WTC11 (cell line): ENCODE measurements around the gene CDX1. TPM values are rescaled to one million over a fixed set of nuclear protein-coding genes. Genes with fewer than 3 reads are reported as not detected.

Experiments used
- ATAC-seq: fragments of 200-7000 bp; cut with Tn5 transposase; 2 replicates; pipeline ENCODE4 v1.10.0; 2021; ENCODE audit warnings: mild to moderate bottlenecking, moderate library complexity
- CTCF ChIA-PET: fragments of 300-600 bp; sonication (Branson Sonifier 250); formaldehyde crosslinking; loops from one replicate; lab custom pipeline; 2021; ENCODE audit warnings: antibody characterized with exemption; lab: Charles Lee
- POLR2A ChIA-PET: fragments of 350-600 bp; sonication (Branson Sonifier 250); formaldehyde crosslinking; loops from one replicate; lab custom pipeline; 2021; ENCODE audit warnings: antibody characterized with exemption; lab: Charles Lee
- DNase-seq: peaks from one replicate; pipeline ENCODE4 v3.0.0; 2021; ENCODE audit warnings: low spot score
- H3K27ac Mint-ChIP-seq: 2 replicates; pipeline ENCODE4 v1.8.0; 2021; ENCODE audit warnings: mixed read lengths
- H3K27me3 Mint-ChIP-seq: 2 replicates; pipeline ENCODE4 v1.8.0; 2021; ENCODE audit warnings: low read depth, mild to moderate bottlenecking, moderate library complexity, mixed read lengths
- H3K36me3 Mint-ChIP-seq: 2 replicates; pipeline ENCODE4 v1.8.0; 2021; ENCODE audit warnings: mixed read lengths
- H3K4me1 Mint-ChIP-seq: 2 replicates; pipeline ENCODE4 v1.8.0; 2022; ENCODE audit warnings: mixed read lengths
- H3K4me3 Mint-ChIP-seq: 2 replicates; pipeline ENCODE4 v1.8.0; 2021; ENCODE audit warnings: mild to moderate bottlenecking, moderate library complexity, mixed read lengths
- H3K9me3 Mint-ChIP-seq: 2 replicates; pipeline ENCODE4 v1.8.0; 2021; ENCODE audit warnings: mixed read lengths
- ATF2 ChIP-seq: sonication (generic); formaldehyde crosslinking; IDR thresholded peaks from 2 replicates; pipeline ENCODE4 v1.8.1; 2022; ENCODE audit warnings: low read depth, missing genetic modification reagents, borderline replicate concordance
- ATF6 ChIP-seq: sonication (generic); formaldehyde crosslinking; IDR thresholded peaks from 2 replicates; pipeline ENCODE4 v1.8.1; 2023; ENCODE audit warnings: mild to moderate bottlenecking, missing genetic modification reagents
- FOXP1 ChIP-seq: sonication (generic); formaldehyde crosslinking; IDR thresholded peaks from 2 replicates; pipeline ENCODE4 v1.8.0; 2022; ENCODE audit warnings: missing genetic modification reagents, mild to moderate bottlenecking, moderate library complexity, borderline replicate concordance
- FOXP4 ChIP-seq: sonication (generic); formaldehyde crosslinking; IDR thresholded peaks from 2 replicates; pipeline ENCODE4 v1.8.0; 2022; ENCODE audit warnings: mild to moderate bottlenecking, missing genetic modification reagents
- GTF2I ChIP-seq: fragments of 250-450 bp; sonication (Bioruptor Pico); conservative IDR thresholded peaks from 2 replicates; pipeline ENCODE4 v1.4.0; 2021; ENCODE audit warnings: mild to moderate bottlenecking
- IRF1 ChIP-seq: sonication (generic); formaldehyde crosslinking; IDR thresholded peaks from 2 replicates; pipeline ENCODE4 v1.8.0; 2023; ENCODE audit warnings: missing genetic modification reagents
- JAZF1 ChIP-seq: fragments of 250-450 bp; sonication (Bioruptor Pico); IDR thresholded peaks from 2 replicates; pipeline ENCODE4 v1.9.0; 2021; ENCODE audit warnings: moderate library complexity, mild to moderate bottlenecking, inconsistent platforms
- JUN ChIP-seq: sonication (generic); formaldehyde crosslinking; IDR thresholded peaks from 2 replicates; pipeline ENCODE4 v1.8.0; 2023; ENCODE audit warnings: mild to moderate bottlenecking, missing genetic modification reagents
- MLX ChIP-seq: sonication (generic); formaldehyde crosslinking; IDR thresholded peaks from 2 replicates; pipeline ENCODE4 v1.8.1; 2023; ENCODE audit warnings: mild to moderate bottlenecking, missing genetic modification reagents, moderate library complexity
- NR2C2 ChIP-seq: sonication (generic); formaldehyde crosslinking; IDR thresholded peaks from 2 replicates; pipeline ENCODE4 v1.8.0; 2022; ENCODE audit warnings: mild to moderate bottlenecking, missing genetic modification reagents
- NR3C1 ChIP-seq: sonication (generic); formaldehyde crosslinking; conservative IDR thresholded peaks from 2 replicates; pipeline ENCODE4 v1.8.1; 2023; ENCODE audit warnings: low read depth, mild to moderate bottlenecking, missing genetic modification reagents
- OVOL2 ChIP-seq: fragments of 250-450 bp; sonication (Bioruptor Pico); IDR thresholded peaks from 2 replicates; pipeline ENCODE4 v1.9.0; 2021; ENCODE audit warnings: mild to moderate bottlenecking, borderline replicate concordance
- PRRX2 ChIP-seq: fragments of 250-450 bp; sonication (Bioruptor Pico); IDR thresholded peaks from 2 replicates; pipeline ENCODE4 v1.8.0; 2021; ENCODE audit warnings: mild to moderate bottlenecking
- RELA ChIP-seq: sonication (generic); formaldehyde crosslinking; IDR thresholded peaks from 2 replicates; pipeline ENCODE4 v1.8.1; 2022; ENCODE audit warnings: missing genetic modification reagents, mild to moderate bottlenecking, borderline replicate concordance
- RORB ChIP-seq: fragments of 250-450 bp; sonication (Bioruptor Pico); IDR thresholded peaks from 2 replicates; pipeline ENCODE4 v1.9.0; 2021; ENCODE audit warnings: mild to moderate bottlenecking
- ZBTB21 ChIP-seq: sonication (generic); formaldehyde crosslinking; IDR thresholded peaks from 2 replicates; pipeline ENCODE4 v1.8.1; 2023; ENCODE audit warnings: mild to moderate bottlenecking, missing genetic modification reagents, borderline replicate concordance
- ZNF317 ChIP-seq: sonication (generic); formaldehyde crosslinking; IDR thresholded peaks from 2 replicates; pipeline ENCODE4 v1.8.1; 2023; ENCODE audit warnings: low read depth, mild to moderate bottlenecking, moderate library complexity, missing genetic modification reagents, borderline replicate concordance
- ZNF423 ChIP-seq: fragments of 250-450 bp; sonication (Bioruptor Pico); IDR thresholded peaks from 2 replicates; pipeline ENCODE4 v2.1.2; 2022; ENCODE audit warnings: mild to moderate bottlenecking, moderate library complexity
- total RNA-seq: library from RNA; stranded (reverse); gene quantifications from 3 replicates; pipeline ENCODE4 v1.2.3, GENCODE V29; 2021
- TF ChIP-seq, protein P1 (sequence below): sonication (generic); formaldehyde crosslinking; IDR thresholded peaks from 2 replicates; pipeline ENCODE4 v1.8.1; 2022; ENCODE audit warnings: mild to moderate bottlenecking, moderate library complexity, missing genetic modification reagents
- TF ChIP-seq, protein P2 (sequence below): sonication (generic); formaldehyde crosslinking; IDR thresholded peaks from 2 replicates; pipeline ENCODE4 v1.8.1; 2023; ENCODE audit warnings: mild to moderate bottlenecking, missing genetic modification reagents, borderline replicate concordance

CDX1 gene
- total RNA-seq, 1 experiment from 2014 or later = 0.13 TPM

- Mint-ChIP-seq H3K36me3 (no peaks in the 10 kb centered on the region), H3K27ac (no peak overlapping the region), H3K27me3 (peaks cover 36% of the 10 kb centered on the region)
- no peak for ATAC-seq
- no peak for TF ChIP-seq JUN (CRISPR knock-in tag)
- no peak for TF ChIP-seq ATF2 (CRISPR knock-in tag)
- TF ChIP-seq, protein P1, sequence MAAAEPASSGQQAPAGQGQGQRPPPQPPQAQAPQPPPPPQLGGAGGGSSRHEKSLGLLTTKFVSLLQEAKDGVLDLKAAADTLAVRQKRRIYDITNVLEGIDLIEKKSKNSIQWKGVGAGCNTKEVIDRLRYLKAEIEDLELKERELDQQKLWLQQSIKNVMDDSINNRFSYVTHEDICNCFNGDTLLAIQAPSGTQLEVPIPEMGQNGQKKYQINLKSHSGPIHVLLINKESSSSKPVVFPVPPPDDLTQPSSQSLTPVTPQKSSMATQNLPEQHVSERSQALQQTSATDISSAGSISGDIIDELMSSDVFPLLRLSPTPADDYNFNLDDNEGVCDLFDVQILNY (CRISPR knock-in tag) = no peak
- no peak for TF ChIP-seq MLX (CRISPR knock-in tag)
- TF ChIP-seq, protein P2, sequence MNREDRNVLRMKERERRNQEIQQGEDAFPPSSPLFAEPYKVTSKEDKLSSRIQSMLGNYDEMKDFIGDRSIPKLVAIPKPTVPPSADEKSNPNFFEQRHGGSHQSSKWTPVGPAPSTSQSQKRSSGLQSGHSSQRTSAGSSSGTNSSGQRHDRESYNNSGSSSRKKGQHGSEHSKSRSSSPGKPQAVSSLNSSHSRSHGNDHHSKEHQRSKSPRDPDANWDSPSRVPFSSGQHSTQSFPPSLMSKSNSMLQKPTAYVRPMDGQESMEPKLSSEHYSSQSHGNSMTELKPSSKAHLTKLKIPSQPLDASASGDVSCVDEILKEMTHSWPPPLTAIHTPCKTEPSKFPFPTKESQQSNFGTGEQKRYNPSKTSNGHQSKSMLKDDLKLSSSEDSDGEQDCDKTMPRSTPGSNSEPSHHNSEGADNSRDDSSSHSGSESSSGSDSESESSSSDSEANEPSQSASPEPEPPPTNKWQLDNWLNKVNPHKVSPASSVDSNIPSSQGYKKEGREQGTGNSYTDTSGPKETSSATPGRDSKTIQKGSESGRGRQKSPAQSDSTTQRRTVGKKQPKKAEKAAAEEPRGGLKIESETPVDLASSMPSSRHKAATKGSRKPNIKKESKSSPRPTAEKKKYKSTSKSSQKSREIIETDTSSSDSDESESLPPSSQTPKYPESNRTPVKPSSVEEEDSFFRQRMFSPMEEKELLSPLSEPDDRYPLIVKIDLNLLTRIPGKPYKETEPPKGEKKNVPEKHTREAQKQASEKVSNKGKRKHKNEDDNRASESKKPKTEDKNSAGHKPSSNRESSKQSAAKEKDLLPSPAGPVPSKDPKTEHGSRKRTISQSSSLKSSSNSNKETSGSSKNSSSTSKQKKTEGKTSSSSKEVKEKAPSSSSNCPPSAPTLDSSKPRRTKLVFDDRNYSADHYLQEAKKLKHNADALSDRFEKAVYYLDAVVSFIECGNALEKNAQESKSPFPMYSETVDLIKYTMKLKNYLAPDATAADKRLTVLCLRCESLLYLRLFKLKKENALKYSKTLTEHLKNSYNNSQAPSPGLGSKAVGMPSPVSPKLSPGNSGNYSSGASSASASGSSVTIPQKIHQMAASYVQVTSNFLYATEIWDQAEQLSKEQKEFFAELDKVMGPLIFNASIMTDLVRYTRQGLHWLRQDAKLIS = no peak
- TF ChIP-seq ZBTB21 (CRISPR knock-in tag) = no peak
- TF ChIP-seq GTF2I = no peak
- no peak for TF ChIP-seq IRF1 (CRISPR knock-in tag)
- no peak for TF ChIP-seq JAZF1
- no peak for TF ChIP-seq NR3C1 (CRISPR knock-in tag)
- no peak for TF ChIP-seq ATF6 (CRISPR knock-in tag)
- no peak for TF ChIP-seq FOXP4 (CRISPR knock-in tag)
- TF ChIP-seq RORB (CRISPR knock-in tag) = no peak
- no peak for TF ChIP-seq RELA (CRISPR knock-in tag)
- TF ChIP-seq ZNF317 (CRISPR knock-in tag) = no peak
- TF ChIP-seq FOXP1 = no peak
- no peak for TF ChIP-seq OVOL2 (CRISPR knock-in tag)
- TF ChIP-seq PRRX2 (CRISPR knock-in tag) = no peak
- TF ChIP-seq ZNF423 (CRISPR knock-in tag) = no peak
- TF ChIP-seq NR2C2 = no peak
- TF ChIP-seq, all 79 proteins: peak for 0
- POLR2A ChIA-PET = no interaction called here
- CTCF ChIA-PET = interaction anchor here (0.6 to 0.7 kb wide), 2 partner anchors 11 to 86 kb away, joined by 3 to 9 read pairs; no protein-coding TSS in a partner anchor
- no peak overlapping the region for H3K4me3 Mint-ChIP-seq
- H3K9me3 Mint-ChIP-seq = no peaks in the 10 kb centered on the region
- peaks cover 40% of the 10 kb centered on the region for H3K4me1 Mint-ChIP-seq
- no peak for DNase-seq
These were observed 33.8 kb upstream of the CDX1 start for GRCh38 chr5:150132740-150133139.
